DMS53 (cell line): Measurements from ENCODE around the gene UTP20.
"Not testable (repeated sequence)": the region's sequence is repeated elsewhere in the genome, so short reads cannot be mapped to it uniquely, and the experiment has no call there.

Experiments
- DNase-seq: peaks from one replicate; lab custom pipeline; 2025; lab: John Stamatoyannopoulos, UW

Gene UTP20

GRCh38 chr12:101327051-101327450 is 47.1 kb downstream of the UTP20 start:
- no peak for DNase-seq

GRCh38 chr12:101327546-101327945 is 47.6 kb downstream of the UTP20 start:
- DNase-seq, result no peak

- no peak for DNase-seq
Measured at GRCh38 chr12:101328917-101329316, 49.0 kb downstream of the UTP20 start.

GRCh38 chr12:101330631-101331030 is 50.7 kb downstream of the UTP20 start:
- DNase-seq, result no peak

- no peak for DNase-seq
Measured at GRCh38 chr12:101336437-101336836, 56.5 kb downstream of the UTP20 start.

- DNase-seq, result no peak
Measured at GRCh38 chr12:101338087-101338486, 58.2 kb downstream of the UTP20 start.

- DNase-seq, result no peak
Measured at GRCh38 chr12:101343893-101344292, 64.0 kb downstream of the UTP20 start.

- DNase-seq, result no peak
Measured at GRCh38 chr12:101351682-101352081, 71.8 kb downstream of the UTP20 start.

- DNase-seq, result no peak
Measured at GRCh38 chr12:101356794-101357193, 76.9 kb downstream of the UTP20 start.

GRCh38 chr12:101361455-101361854 is 81.5 kb downstream of the UTP20 start:
- DNase-seq, result no peak

- DNase-seq, result no peak
Measured at GRCh38 chr12:101368016-101368415, 88.1 kb downstream of the UTP20 start.

- DNase-seq, result no peak
Measured at GRCh38 chr12:101372431-101372830, 92.5 kb downstream of the UTP20 start.

GRCh38 chr12:101375573-101375972 is 95.7 kb downstream of the UTP20 start:
- DNase-seq, result no peak

GRCh38 chr12:101379149-101379548 is 99.2 kb downstream of the UTP20 start:
- no peak for DNase-seq

GRCh38 chr12:101391181-101391580 is 111.3 kb downstream of the UTP20 start:
- DNase-seq, result not testable (repeated sequence)

GRCh38 chr12:101407049-101407435 is 127.1 kb downstream of the UTP20 start:
- peak; percentile 73 for DNase-seq

- DNase-seq, result peak; percentile 96
Measured at GRCh38 chr12:101407436-101408345, 127.8 kb downstream of the UTP20 start, which contains the start of gene ARL1. Gene ARL1, minus strand, starts transcription at chr12:101407772. Its CDS starts 127 bp downstream, at chr12:101407645.

- not testable (repeated sequence) for DNase-seq
Measured at GRCh38 chr12:101410169-101410568, 130.3 kb downstream of the UTP20 start.

GRCh38 chr12:101414533-101415119 is 134.7 kb downstream of the UTP20 start:
- peak; percentile 84 for DNase-seq

GRCh38 chr12:101415228-101415627 is 135.3 kb downstream of the UTP20 start:
- no peak for DNase-seq

GRCh38 chr12:101422066-101422465 is 142.2 kb downstream of the UTP20 start:
- not testable (repeated sequence) for DNase-seq

GRCh38 chr12:101424620-101425019 is 144.7 kb downstream of the UTP20 start:
- no peak for DNase-seq

GRCh38 chr12:101430456-101430855 is 150.6 kb downstream of the UTP20 start:
- DNase-seq, result no peak
